Hypothalamus (tissue), 51 donors: Measurements from ENCODE around the gene DNAAF8.
A peak's percentile ranks its signal among the peaks of the same experiment; 100 is the strongest.

Experiments
- DNase-seq, 51 donors: peaks; one replicate each; lab custom pipeline; 2025; lab: John Stamatoyannopoulos, UW

Gene DNAAF8

DNA sequence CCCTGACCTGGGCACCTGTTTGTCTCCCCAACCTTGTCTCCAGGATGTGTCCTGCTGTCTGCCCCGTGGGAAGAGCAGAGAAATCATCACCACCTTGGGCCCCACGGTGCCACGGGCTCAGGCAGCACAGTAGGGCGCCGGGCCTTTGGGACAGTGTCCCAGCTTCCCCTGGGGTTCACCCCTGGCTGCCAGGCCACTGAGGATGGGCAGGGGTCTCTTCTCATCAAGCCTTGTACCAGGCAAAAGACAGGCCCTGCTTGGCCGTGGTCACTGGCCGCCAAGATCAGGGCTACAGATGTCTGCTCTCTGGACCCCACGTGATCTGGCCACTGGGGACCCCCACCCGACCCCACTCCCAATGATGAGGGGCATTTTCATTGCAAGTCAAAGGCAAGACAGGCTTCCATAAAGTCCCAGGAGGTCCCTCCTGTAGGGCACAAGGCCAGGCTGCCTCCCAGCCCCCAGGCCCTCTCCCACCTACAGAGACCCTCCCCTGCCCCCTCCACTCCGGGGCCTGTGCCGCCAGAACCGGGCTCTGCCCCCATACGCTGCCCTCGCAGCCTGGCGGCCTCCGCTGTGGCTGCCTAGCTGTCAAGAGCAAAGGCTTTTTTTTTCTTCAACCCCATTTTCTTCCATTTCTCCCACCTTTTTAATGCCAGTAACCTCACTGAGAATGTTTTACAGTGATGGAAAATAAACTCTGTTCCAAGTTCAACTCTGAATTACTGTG is 14.5 kb downstream of the DNAAF8 start:
- DNase-seq: no peak

DNA sequence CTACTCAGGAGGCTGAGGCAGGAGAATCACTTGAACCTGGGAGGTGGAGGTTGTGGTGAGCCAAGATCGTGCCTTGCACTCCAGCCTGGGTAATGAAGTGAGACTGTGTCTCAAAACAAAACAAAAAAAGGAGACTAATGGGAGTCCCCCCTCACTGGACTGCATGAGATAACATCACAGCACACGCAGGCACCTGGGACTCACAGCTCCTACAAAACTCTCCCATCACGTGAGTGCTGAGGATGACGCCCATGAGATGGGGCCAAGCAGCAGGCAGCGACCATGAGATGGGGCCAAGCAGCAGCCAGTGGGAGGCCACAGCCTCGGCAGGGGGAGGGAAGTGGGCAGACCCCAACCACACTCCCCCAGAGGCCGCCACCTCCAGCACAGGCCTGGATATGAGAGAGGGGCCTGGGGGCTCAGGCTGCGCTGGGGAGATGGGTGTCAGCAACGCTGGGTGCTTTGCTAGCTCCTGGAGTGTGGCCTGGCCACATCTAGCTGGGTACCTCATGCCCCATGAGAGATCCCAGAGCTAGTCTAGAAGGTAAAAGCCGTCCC is 15.4 kb downstream of the DNAAF8 start:
- no peak for DNase-seq

DNA sequence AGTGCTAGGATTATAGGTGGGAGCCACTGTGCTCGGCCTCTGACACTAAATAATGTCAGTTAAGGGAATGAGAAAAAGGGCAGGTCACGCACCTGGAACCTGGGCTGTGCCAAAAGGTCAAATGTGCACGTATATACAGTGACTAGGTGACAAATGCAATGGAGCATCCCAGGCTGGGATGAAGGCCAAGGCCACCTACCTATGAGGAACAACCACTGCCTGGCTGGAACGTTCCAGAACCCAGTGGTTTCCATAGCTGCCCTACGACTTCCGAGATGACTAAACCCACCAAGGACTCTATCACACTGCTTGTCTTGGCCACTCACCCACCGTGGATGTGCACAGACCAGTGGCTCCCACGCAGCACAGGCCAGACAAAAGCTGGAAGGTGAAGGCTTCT is 16.6 kb downstream of the DNAAF8 start:
- DNase-seq: no peak

DNA sequence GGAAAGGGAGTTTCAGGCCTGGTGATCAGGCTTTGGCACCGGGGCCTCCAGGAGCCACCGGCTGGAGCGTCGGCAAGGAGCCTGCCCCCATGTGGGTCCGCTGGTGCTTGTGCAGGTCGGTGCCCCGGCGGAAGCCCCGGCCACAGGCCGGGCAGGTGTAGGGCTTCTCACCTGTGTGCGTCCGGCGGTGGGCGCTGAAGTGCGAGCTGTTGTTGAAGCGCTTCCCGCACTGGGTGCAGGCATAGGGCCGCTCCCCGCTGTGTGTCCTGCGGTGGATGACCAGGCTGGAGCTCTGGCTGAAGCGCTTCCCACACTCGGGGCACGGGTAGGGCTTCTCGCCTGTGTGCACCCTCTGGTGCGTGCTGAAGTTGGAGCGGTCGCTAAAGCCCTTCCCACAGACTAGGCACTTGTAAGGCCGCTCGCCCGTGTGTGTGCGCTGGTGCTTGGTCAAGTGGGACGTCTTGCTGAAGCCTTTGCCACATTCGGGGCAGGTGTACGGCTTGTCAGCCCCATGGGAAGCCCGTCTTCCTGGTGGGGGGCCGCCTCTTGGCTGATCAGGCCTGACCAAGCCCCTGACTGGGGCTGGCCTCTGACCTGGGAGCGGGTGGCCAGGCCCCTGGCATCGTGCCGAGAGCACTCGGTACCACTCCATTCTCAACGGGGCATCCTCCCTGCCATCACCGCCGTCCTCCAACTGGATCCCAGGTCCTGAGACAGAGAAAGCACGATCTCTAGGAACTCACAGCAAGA is 18.2 kb downstream of the DNAAF8 start:
- no peak for DNase-seq

DNA sequence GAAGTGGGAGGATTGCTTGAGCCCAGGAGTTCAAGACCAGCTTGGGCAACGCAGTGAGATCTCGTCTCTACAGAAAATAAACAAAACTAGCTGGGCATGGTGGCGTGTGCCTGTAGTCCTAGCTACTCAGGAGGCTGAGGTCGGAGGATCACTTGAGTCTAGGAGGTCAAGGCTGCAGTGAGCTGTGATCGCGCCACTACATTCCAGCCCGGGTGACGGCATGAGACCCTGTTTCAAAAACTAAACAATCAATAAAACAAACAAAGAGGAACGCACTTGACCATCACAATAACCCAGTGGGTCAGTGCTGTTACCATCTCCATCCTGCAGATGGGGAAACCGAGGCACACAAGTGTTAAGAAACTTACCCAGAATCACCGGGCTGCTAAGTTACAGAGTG is 18.9 kb downstream of the DNAAF8 start:
- DNase-seq: no peak

DNA sequence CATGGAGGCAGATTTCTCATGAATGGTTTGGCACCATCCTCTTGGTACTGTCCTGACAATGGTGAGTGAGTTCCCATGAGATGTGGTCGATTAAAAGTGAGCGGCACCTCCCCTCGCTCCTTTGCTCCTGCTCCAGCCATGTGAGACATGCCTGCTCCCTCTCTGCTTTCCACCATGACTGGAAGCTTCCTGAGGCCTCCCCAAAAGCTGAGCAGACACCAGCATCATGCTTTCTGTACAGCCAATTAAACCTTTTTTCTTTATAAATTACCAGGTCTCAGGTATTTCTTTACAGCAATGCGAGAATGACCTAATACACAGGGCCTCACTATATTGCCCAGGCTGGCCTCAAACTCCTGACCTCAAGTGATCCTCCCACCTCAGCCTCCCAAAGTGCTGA is 20.5 kb downstream of the DNAAF8 start:
- no peak for DNase-seq

DNA sequence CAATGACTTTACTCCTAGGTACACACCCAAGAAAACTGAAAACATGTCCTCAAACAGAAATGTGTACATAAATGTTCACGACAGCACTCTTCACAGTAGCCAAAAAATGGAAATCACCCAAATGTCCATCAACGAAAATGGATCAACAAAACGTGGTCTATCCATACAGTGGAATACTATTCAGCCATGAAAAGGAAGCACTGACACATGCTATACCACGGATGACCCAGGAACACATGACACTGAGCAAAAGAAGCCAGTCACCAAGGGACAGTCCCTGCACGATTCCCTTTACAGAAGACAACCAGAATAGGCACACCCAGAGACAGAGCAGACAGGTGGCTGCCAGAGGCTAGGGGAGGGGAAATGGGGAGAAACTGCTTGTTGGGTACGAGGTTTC is 21.4 kb downstream of the DNAAF8 start:
- no peak for DNase-seq

DNA sequence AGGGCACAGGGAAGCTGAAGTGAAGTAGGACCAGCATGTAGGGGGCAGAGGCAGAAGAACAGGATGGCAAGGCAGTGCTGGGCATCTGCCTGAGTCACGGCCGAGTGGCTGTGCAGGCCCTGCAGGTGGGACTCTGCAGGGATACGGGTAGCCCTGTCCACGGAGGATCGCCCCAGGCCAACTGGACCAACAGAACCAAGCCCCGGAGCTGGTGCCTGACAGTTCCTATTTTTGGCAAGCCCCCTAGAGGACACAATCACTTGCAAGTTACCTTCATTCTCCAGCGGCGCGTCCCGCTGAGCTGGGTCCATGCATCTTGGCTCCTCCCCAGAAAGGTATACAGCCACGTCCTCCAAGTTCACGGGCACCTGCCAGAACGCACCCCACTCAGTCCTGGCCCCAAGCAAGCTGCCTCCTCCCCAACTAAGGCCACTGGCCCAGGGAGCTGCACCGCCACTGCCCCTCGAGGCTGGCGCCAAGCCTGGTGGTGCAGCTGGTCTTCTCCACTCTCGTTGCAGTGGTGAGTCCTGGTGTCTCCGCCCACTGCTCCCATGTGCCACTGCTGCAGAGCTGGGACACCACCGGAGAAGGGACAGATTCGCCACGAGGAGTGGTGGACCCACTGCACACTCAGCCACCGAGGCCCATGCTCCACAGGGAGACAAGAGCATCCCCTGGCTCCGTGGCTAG is 26.0 kb downstream of the DNAAF8 start:
- DNase-seq: no peak

DNA sequence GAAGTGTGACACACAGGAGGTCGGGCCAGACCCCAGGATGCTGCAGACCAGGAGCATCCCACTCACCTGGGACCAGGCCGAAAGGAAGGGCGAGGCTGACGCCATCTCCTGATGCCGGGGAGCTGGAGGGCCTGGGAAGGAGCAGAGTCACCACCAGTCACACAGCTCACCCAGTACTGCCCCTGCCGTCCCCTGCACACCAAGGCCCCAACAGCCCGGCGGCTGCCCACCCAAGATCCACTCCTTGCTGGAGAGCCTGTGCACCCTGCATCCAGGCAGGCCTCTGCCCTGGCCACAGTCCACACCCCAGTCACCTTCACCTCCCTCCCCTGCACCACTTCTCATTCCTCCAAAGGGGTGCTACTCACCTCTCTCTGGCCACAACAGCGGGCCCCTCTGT is 27.9 kb downstream of the DNAAF8 start:
- DNase-seq: no peak

DNA sequence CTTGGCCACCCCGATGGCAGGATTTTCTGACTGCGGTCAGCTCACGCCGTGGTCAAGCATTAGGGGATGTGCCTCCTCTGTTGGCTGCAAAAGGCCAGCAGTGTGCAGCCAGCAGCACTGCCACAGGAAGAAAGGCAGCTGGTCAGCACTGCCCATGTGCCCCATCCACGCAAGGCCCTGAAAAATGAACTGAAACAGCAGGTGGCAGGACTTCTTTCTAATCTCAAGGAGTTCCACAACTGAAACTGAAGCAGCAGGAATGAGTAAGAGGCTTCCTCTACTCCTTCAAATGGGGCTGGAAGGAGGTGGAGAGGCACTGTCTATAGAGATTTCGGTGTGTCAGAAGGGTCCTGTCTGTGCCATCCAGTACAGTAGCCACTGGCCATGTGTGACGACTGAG is 29.5 kb downstream of the DNAAF8 start:
- no peak for DNase-seq

DNA sequence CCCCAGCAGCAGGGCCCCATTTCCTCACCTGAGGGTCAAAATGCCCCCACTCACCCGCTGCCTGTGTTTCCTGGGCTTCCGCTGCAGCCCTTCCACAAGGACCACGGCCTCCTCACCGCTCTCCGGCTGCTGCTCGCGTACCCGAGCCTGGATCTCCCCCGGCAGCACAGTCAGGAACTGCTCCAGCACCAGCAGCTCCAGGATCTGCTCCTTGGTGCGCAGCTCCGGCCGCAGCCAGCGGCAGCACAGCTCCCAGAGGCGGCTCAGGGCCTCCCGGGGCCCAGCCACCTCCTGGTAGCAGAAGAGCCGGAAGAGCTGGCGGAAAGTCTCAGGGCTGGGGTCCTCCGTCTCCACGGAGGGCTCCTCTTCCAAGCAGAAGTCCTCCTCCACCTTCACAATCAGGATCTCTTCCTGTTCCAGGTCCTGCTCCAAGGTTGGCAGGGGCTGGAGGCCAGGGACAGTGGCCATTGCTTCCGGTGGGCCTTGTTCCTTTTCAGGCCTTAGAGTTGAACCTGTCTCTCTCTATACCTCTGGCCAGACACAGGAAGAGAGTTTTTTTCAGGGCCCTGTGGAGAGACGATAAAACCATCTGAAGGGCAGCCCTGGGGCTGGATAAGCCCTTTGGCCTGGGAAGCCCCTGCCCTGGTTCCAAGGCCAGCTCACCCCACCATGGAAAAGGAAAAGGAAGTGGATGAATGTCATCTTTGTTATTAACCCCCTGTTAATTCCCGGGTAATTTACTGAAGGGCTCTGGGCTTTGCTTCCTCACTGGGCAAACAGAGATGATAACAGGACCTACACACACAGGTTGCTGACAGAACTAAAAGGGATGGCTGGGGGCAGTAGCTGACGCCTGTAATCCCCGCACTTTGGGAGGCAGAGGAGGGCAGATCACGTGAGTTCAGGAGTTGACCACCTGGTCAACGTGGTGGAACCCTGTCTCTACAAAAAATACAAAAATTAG is 31.5 kb downstream of the DNAAF8 start:
- no peak for DNase-seq

DNA sequence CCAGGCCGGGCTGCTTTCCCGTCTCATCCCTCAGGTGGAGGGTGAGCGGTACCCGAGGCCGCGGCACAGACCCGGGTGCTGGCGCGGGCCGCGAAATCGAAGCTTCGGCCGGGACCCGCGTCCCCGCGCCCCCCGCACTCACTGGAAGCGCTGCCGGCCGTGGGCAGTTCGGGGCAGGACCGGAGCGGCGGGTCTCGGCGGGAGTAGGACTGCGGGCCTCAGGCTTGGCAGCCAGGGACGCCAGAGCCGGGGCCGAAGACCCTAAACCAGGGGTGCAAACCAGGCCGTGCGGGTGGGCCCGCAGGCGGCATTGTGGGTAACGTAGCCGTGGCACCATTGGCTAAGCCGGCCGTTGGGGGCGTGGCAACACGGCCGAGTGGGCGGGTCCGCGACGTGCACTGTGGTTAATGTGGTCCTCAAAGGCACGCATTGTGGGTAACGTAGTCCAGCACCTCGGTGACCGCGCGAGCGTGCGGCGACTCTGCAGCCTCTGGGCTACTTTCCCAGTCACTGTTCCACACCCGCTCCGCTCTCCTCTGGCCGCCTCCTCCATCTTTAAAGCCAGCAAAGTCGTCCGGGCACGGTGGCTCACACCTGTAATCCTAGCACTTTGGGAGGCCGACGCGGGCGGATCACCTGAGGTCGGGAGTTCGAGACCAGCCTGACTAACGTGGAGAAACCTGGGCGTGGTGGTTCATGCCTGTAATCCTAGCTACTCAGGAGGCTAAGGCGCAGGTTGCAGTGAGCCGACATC is 32.7 kb downstream of the DNAAF8 start, which contains the start of gene ZNF500:
ZNF500 (minus strand) TSS at position 288 of the 754 bp plus-strand sequence. CDS start 1,184 bp downstream, outside the sequence.
- DNase-seq: peak; percentile 51 to 99 (median 95)

DNA sequence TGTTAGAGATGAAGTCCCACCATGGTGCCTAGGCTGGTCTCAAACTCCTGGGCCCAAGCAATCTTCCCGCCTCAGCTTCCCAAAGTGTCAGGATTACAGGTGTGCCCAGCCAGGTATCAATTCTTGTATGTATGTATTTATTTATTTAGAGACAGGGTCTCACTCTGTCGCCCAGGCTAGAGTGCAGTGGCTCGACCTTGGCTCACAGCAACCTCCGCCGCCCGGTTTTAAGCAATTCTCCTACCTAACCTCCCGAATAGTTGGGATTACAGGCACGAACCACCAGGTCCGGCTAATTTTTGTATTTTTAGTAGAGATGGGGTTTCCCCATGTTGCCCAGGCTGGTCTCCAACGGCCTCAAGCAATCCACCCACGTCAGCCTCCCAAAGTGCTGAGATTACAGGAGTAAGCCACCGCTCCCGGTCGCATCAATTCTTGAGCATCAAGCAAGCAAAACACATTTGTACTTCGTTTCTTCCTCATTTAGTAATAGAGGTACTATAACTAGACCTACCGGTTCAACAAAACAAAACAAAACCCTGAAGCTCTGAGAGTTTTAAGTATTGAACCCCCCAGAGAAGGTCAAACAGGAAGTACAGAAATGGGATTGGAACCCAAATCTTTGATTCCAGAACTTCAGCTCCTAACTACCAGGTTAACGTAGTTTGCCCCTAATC is 33.7 kb downstream of the DNAAF8 start:
- DNase-seq: peak in 2 of 51 donors; percentile 18 to 75

DNA sequence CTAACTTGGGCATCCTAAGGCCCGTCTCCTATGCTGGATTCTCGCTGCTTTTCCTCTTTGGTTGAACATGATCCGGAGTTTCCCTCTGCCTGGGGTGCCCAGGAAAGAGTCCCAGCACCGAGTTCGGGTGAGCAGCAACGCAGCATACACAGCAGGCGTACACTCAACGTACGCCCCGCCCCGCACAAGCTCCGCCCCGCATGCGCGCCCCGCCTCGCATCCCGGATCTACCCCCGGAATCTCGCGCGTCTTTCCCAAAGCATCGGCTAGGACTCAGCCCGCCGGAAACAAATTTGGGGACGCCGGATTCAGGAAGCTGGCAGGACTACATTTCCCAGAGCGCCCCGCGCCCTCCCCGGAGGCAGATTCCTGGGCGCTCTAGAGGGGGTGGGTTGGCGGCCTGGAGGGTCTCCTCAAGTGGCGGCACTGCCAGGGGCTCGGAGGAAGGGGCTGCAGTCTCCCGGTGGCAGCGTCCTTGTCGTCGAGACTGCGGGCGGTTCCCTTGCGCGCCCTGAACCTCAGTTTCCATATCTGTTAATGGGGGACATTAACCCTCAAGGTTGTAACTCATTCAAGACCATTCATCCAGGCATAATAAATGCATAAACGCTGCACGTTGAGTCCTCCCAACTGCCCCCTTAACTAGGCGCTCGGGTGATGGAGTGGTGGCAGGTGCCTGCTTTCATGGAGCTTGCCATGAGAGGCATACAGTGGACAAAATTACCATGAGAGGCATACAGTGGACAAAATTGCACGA is 34.4 kb downstream of the DNAAF8 start:
- DNase-seq: peak; percentile 76 to 98 (median 95)

DNA sequence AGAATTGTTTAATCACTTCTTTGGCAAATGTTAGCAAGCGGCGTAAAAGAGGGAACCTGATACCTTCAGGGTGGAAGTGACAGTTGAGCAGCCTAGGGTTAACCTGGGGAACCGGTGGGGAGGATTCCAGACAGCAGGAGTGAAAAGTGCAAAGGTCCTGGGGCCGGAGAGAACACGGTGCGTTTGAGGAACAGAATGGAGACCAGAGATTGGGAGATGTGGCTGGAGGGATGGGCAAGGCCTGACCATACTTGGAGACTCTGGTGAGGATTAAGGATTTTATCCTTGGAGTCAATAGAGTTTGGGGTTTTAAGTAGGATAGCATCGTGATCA is 34.9 kb downstream of the DNAAF8 start:
- no peak for DNase-seq

DNA sequence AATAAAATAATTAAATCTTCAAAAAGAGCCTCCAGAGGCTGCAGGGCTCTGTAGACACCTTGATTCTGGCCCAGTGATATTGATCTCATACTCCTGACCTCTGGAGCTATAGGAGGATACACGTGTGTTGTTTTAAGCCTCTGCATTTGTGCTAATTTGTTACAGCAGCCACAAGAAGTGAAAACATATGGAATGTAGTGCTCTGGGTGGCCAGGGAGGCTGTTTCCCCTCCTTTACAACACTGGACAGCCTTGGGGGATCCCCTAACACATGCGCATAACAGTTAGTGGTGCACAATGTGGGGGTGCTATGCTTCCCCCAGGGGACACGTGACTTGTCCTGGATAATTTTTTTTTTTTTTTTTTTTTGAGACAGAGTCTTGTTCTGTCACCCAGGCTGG is 37.3 kb downstream of the DNAAF8 start:
- no peak for DNase-seq

DNA sequence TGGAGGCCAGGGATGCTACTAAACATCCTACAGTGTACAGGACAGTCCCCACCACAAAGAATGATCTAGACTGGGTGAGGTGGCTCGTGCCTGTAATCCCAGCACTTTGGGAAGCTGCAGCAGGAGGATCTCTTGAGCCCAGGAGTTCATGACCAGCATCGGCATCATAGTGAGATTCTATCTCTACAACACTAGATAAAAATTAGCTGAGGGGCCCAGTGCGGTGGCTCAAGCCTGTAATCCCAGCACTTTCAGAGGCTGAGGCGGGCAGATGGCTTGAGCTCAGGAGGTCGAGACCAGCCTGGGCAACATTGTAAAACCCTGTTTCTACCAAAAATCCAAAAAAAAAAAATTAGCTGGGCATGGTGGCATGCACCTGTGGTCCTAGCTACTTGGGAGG is 38.0 kb downstream of the DNAAF8 start:
- DNase-seq: no peak

DNA sequence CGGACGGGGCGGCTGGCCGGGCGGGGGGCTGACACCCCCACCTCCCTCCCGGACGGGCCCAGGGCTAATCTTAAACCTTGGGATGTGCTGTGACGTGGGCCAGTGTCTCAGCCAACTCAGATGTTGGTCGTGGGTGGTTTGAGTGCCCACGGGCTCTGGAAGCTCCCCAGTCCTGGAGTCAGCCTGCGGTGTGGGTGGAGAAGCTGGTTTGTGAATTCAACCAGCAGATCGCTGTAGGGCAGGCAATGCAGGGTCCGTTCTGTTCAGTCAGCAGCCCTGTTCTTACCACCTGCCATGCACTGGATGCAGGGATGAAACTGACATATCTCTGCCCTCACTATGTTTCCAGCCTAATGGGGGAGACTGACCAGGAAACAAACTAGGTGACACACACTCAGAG is 40.7 kb downstream of the DNAAF8 start:
- DNase-seq: no peak
